NK-92 (cell line): ENCODE measurements around the gene MKLN1.
"Not testable (repeated sequence)": the region's sequence is repeated elsewhere in the genome, so short reads cannot be mapped to it uniquely, and the experiment has no call there.

Experiments
- DNase-seq: peaks from one replicate; lab custom pipeline; 2025; ENCODE audit not compliant: unreplicated experiment; lab: John Stamatoyannopoulos, UW

The MKLN1 gene

GRCh38 chr7:131388126-131388525 is 60.5 kb downstream of the MKLN1 start:
- no peak for DNase-seq

GRCh38 chr7:131390275-131390674 is 62.6 kb downstream of the MKLN1 start:
- DNase-seq = no peak

- DNase-seq = no peak
Measured at GRCh38 chr7:131391145-131391544, 63.5 kb downstream of the MKLN1 start.

GRCh38 chr7:131400681-131401176 is 73.1 kb downstream of the MKLN1 start:
- no peak for DNase-seq

GRCh38 chr7:131401194-131401593 is 73.5 kb downstream of the MKLN1 start:
- DNase-seq = no peak

GRCh38 chr7:131403322-131403721 is 75.6 kb downstream of the MKLN1 start:
- DNase-seq = no peak

- DNase-seq = no peak
Measured at GRCh38 chr7:131404226-131404911, 76.7 kb downstream of the MKLN1 start.

GRCh38 chr7:131409129-131409766 is 81.6 kb downstream of the MKLN1 start:
- DNase-seq = no peak

GRCh38 chr7:131412031-131412430 is 84.4 kb downstream of the MKLN1 start:
- DNase-seq = no peak

- no peak for DNase-seq
Measured at GRCh38 chr7:131413711-131414110, 86.0 kb downstream of the MKLN1 start.

- no peak for DNase-seq
Measured at GRCh38 chr7:131424219-131424822, 96.6 kb downstream of the MKLN1 start.

GRCh38 chr7:131425992-131426391 is 98.3 kb downstream of the MKLN1 start:
- no peak for DNase-seq

GRCh38 chr7:131430826-131431225 is 103.2 kb downstream of the MKLN1 start:
- DNase-seq = not testable (repeated sequence)

- DNase-seq = no peak
Measured at GRCh38 chr7:131431289-131431688, 103.6 kb downstream of the MKLN1 start.

- DNase-seq = no peak
Measured at GRCh38 chr7:131431756-131432155, 104.1 kb downstream of the MKLN1 start.

- DNase-seq = no peak
Measured at GRCh38 chr7:131436384-131436783, 108.7 kb downstream of the MKLN1 start.

- no peak for DNase-seq
Measured at GRCh38 chr7:131438969-131439368, 111.3 kb downstream of the MKLN1 start.

- DNase-seq = no peak
Measured at GRCh38 chr7:131443496-131443895, 115.8 kb downstream of the MKLN1 start.

GRCh38 chr7:131444683-131445082 is 117.0 kb downstream of the MKLN1 start:
- DNase-seq = no peak

- no peak for DNase-seq
Measured at GRCh38 chr7:131449373-131449902, 121.8 kb downstream of the MKLN1 start.

- no peak for DNase-seq
Measured at GRCh38 chr7:131454498-131454897, 126.8 kb downstream of the MKLN1 start.

- DNase-seq = no peak
Measured at GRCh38 chr7:131455001-131455400, 127.3 kb downstream of the MKLN1 start.
